ENCODE results near the gene ECEL1.
A peak's percentile ranks its signal among the peaks of the same experiment; 100 is the strongest.
"Not testable (repeated sequence)": the region's sequence is repeated elsewhere in the genome, so short reads cannot be mapped to it uniquely, and the experiment has no call there.

ECEL1 gene

DNA sequence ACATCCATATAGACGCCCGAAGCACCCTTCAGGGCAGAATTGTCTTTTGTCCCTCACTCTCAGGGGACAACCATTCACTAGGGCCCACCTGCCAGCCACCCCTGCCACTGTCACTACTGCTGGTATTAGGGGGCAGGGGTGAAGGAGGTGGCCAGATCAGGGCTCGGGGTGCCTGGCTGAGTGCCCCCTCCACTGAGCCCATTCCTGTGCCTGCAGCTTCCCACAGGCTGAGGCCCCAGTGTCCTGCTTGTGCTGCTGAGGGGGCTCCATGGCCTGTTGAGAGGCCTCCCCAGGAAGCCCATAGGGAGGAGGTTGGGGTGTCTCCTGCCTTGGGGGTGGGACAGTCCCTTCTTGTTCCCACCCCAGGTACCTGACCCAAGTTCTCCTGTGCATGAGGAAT, 36.0 kb downstream of the ECEL1 start:
- intact Hi-C loops (cut with DNase I) = not testable (repeated sequence)
- DNase-seq = peak in 2 of 42 donors; percentile 2 to 10

DNA sequence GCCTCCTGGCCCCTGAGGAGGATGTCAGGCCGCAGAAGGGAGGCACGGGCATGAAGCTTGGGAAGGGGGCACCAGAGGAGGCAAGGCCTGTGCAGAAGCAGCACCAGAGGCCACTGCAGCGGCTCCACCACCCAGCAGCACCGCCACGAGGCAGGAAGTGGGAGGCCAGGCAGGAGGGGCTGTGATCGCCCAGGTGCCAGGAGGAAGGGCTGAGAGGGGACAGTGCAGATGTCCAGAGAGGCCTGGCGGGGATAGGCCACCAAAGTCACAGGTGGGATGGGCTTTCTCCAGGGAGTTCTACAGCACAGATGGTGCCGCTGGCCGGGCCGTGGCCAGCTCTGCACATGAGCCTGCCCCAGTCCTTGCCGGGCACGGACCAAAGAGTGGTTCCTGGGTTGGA, 37.7 kb downstream of the ECEL1 start:
- DNase-seq = peak in 4 of 42 donors; percentile 5 to 22 (median 14)
- intact Hi-C loops (cut with DNase I) = no loop called here

DNA sequence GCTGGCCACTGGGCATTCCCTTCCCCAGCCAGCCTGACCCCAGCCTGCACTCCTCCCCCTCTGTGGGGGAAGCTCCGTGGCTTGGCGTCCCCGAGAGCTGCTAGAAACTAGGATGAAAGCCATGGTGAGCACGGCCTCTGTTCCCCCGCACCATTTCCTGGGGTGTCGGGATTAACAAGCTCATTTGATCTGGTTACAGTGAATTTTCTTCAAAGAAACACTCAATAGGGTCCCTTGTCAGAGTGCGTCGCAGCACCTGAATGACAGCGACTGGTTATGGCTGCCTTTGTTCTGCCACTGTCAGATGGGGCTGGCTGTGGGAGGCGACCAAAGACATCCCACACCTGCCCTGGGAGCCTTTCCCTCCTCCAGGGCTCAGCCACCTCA, 39.3 kb downstream of the ECEL1 start:
- intact Hi-C loops (cut with DNase I) = no loop called here
- peak in 14 of 42 donors; percentile 5 to 50 (median 32) for DNase-seq

DNA sequence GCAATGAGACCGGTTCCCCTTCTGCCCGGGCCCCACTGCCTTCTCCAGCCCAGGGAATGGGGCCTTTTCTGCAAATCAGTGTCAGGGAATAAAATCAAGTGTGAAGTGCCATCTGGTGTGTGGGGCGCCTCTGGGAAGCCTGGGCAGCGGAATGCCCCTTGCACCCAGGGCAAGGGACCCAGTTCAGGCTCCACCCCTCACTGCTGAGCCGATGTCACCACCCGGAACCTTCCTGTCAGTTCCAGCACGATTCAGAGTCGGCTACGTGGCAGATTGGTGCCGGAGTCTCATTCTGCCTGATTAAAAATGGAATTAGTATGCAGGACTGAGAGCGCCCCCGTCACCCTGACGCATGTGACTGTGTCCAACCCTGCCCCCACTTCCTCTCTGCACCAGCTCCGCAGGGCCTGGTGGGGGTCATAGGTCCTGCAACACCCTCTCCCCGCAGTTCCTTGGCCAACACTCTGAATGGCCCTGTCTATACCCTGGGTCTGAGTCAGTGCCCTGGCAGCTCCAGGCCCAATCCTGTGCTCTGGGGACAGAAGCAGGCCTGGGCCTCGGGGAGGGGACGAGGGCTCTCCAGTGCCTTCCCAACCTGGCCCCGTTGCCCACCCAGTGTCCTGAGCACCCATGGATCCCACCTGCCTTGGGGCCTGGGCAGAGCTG, 39.9 kb downstream of the ECEL1 start:
- DNase-seq = peak in 32 of 42 donors; percentile 21 to 76 (median 49)
- intact Hi-C loops (cut with DNase I) = loop anchor here (2.0 kb wide), 1 partner anchor 71 kb away; no protein-coding TSS in a partner anchor

DNA sequence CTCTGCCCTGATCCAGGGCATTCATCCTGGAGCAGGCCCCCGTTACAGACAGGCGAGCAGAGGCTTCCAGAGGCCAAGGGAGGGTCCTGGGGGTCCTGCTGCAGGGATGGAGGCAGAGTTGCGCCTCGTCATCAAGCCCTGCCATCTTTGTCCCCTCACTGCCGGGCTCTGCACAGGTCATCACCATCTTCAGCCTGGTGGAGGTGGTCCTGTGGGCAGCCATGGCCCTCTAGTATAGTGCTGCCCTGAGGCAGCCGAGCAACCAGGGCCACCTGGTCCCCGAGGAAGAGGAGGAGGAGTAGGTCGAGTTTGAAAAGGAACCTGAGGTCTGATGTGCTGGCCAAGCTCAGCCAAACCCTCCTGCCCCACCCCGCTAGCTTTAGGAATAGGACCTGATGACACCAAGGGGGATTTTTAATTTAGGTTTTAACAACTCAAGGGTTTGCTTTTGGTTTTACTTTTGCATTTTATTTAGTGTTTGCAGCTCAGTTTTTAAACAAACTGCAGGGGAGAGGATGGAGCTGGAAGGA, 40.5 kb downstream of the ECEL1 start:
- intact Hi-C loops (cut with DNase I) = loop anchor here (2.0 kb wide), 1 partner anchor 72 kb away; no protein-coding TSS in a partner anchor
- peak in 1 of 42 donors; percentile 34 for DNase-seq

DNA sequence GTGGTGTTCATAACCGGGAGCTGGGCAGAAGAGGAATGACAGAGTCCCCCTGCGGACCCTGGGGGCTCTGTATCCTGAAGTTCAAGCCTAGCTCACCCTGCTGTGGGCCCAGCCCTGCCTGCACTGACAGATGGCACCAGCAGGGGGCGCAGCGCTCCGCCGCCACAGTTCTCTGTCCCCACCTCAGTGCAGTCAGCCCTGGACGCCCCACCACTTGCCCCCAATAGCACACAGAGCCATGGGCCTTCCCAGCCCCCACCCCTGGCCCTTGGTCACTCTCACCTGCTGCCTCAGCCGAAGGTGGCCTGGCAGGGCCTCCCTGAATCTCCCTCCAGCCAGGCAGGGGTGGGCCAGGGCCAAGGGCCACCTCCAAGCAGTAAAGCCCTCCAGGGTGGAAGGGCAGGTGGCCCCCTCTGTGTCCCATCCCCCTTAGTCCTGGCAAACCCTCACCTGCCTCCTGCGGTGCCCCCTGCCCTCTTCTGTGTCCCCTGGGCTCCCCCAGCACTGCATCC, 41.3 kb downstream of the ECEL1 start:
- intact Hi-C loops (cut with DNase I) = loop anchor here (2.0 kb wide), 1 partner anchor 72 kb away; no protein-coding TSS in a partner anchor
- peak in 1 of 42 donors; percentile 27 for DNase-seq

DNA sequence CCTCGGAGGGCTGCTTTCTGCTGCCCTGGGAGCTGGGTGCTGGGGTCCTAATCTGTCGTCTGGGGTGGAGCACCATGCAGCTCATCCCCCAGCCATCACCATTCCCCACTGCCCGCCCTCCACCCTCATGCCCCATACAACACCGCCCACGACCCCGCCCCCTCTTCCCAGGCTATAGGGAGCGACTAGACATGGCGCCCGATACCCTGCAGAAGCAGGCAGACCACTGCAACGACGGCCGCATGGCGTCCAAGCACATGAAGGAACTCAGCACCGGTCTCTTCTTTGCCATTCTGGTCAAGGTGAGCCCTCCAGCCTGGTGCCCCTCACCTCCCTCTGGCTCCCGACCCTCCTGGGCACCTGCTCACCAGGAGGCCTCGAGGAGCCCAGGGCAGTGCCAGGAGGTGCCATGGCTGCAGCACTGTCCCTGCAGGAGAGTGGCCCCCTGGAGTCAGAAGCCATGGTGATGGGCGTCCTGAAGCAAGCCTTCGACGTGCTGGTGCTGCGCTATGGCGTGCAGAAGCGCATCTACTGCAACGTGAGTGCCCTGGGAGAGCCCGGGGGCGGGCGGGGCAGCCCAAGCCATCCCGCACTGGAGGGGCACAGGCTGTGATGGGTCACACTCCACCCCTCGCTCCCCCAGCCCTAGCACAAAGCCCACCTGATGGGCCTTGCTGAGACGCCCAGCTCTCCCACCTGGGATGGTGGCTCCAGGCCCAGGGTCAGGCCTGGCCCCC, 42.3 kb downstream of the ECEL1 start:
- intact Hi-C loops (cut with DNase I) = not testable (repeated sequence)
- DNase-seq = peak in 1 of 42 donors; percentile 32

DNA sequence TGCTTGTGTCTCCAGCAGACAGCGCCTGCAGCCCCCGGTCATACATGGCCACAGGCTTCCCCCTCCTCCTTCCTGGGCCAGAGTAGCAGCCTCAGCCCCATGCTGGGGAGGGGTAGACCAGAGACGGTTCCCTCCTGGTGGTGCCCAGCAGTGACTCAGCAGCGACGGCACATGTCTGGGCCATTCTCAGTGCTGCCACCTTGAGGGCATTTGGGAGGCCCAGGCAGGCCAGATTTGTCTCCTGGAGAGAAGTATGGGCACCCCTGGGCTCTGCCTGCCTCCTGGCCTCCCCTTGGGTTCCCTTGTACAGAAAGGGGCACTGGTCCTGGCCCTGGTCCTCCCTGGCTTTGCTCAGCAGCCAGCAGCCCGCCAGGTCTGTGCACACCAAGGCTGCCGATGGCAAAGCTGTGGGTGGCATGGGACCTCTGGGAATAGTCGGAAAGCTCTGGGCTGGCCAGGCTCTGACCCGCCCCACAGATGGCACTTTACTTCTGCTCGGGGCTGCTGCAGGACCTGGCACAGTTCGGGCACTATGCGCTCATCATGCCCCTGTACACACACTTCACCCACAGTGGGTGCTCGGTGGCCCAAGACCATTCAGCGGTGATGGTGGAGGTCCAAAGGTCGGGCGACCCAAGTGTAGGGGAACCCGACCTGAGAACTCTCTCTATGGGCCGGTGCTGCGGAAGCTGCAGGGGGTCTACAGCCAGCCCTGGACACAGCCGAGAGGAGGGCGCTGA, 43.1 kb downstream of the ECEL1 start:
- intact Hi-C loops (cut with DNase I) = no loop called here

DNA sequence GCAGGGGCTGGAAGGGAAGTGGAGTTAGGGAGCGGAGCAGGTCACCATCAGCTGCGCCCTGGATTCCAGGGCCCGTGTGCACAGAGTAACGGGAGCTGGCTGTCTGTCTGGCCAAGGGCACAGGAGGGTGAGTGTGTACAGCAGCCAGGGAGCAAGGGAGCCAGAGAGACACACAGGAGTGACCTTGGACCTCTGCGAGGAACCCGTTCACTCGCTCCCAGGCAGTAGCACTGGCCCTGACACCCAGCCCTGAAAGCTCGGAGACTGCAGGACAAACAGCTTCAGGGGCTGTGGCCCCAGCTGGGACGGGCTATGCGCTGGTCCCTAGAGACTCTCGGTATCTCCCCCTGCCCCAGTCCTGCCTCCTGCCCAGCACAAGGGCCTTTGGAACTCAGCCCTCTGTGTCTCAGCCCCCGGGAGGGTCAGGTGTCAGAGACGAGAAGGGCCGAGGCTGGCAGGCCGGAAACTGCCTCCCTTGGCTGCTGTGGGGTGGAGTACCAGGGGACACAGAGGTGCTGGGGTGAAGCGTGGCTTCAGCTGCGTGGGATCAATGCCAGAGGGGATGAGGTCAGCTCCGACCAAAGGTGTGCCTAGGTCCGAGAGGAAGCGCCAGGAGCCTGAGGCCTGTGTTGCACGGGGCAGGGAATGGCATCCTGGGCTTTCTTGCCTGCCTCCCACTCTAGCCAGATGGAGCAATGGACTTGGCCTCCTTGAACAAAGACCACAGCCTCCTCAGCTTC, 43.8 kb downstream of the ECEL1 start:
- intact Hi-C loops (cut with DNase I); DNase-seq: not testable (repeated sequence)

More for the DNA sequence above, 43.1 kb downstream of the ECEL1 start:
- peak in 36 of 42 donors; percentile 16 to 70 (median 47) for DNase-seq

DNA sequence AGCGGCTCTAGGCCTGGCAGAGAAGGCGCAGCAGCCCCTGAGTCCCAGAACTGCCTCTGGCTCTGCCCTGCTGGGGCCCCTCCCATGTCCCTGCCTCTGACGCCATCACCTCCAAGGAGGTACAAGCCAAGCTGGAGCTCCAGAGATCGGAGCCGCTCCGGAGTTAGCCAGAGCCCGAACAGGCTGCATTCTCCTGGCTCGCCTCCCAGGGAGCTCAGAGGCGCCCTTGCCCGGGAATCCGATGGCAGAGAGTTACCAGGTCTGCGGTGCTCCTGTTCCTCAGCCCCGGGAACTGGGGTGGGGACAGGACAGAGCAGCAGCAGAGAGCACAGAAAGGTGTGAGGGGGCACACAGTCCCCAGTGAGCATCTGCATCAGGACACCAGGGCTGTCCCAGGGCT, 44.6 kb downstream of the ECEL1 start:
- DNase-seq; intact Hi-C loops (cut with DNase I): not testable (repeated sequence)

DNA sequence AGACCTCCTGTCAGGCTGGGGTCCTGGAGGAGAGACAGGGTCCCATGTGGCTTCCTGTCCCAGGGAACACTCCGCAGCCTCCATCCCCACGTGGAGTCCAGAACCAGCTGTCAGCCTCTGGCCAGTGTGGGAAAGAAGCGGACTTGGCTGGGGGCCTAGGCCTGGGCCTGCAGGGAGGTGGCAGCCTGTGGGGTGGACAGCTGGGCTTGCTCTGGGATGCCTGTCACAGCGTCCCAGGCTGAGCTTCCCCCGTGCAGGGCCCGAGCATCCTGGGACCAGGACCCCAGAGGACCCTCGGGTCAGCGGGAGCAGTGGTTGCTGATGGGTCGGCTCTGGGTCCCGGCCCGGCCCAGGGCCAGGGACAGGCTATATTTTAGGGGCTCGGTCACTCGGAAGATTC, 45.2 kb downstream of the ECEL1 start:
- intact Hi-C loops (cut with DNase I); DNase-seq: not testable (repeated sequence)

DNA sequence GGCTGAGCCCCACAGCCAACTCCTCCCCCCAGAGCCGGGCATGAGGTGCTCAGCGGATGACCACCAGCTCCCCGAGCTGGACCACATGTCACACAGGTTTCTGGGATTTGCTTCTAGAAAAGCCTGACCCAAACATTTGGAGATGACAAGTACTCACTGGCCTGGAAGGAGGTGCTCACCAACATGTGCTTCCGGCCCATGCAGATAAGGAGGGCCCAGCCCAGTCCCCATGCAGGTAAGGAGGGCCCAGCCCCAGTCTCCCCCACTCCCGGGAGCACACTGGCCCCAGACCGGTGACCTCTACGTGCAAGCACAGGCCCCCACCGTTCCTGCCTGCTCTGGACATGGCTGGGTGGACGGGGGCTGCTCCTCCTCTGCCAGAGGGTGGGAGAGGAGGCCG, 45.7 kb downstream of the ECEL1 start:
- DNase-seq; intact Hi-C loops (cut with DNase I): not testable (repeated sequence)

DNA sequence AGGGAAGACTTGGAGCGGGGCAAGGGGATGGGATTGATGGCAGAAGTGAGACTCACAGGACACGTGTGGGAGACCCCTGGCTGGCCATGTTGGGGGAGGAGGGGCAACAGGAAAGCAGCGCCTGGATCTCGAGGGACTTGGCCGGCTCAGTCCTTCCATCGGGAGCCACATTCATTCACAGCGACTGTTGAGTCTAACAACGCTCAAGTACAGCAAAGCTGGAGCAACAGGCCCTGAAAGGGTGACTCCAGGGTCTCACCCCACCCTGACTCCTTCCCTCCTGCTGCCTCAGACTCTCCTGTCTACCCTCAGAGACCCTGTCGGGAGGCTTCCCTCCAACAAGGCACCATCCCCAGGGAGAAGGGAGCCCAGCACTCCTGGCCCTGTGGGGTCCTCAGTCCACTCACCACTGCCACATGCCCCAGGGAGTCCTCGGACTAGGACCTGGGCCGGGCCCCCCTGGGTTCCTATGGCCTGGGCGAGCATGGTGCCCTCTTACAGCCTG, 46.4 kb downstream of the ECEL1 start:
- intact Hi-C loops (cut with DNase I) = no loop called here
- no peak for DNase-seq

DNA sequence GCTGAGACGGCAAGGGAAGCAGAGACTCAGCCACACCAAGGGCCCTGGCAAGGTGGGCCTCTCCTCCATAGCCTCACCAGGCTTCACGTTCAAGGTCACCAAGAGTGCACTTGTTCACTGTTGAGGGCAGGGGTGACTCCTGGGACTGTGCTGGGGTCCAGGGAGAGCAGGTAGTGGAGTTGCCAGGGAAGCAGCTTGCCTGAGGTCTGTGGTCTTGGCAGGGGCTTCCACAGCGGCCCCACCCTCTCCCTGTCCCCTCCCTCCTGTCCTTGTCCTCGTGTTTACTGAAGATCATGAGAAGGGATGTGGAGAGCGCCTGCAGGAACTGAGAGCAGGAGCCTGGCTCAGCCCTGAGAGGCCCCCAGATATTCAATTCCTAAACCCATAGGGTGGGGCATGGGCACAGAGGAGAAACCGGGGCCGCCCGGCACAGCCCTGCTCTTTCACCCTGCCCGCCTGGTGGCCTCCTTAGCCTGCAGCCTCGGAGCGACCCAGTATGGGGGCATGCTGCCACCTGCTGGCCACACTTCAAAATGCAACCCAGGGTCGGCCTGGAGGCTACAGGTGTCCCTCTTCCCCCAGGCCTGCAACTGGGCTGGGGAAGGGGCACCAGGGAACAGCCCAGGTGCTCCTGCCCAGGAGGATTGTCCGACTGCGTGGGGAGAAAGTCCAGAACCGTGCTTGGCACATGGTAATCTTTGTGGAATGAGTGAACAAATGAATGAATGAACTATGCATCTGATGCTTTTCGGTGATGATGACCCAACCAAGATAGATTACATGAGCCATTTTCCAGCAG, 47.2 kb downstream of the ECEL1 start:
- DNase-seq = peak; percentile 56 to 95 (median 89)
- intact Hi-C loops (cut with DNase I) = not testable (repeated sequence)

DNA sequence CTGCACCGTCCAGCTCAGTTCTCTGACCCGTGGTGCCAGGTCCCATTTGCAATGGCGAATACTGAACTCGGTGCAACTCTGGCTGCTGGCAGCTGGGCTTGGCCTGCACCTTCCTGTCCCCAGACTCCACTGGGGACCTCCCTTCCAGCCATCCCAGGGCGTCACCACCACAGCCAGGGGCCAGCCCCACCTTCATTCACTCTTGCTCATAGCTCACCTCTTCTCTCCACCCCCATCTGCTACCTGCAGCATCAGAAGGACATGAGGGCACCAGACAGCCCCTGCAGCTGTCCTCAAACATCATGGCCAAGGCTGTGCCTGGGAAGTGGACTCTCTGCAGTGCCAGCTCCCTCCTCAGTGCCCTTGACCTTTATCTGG, 47.9 kb downstream of the ECEL1 start:
- intact Hi-C loops (cut with DNase I) = loop anchor here (5.0 to 10.0 kb wide), 2 partner anchors 105 to 532 kb away; no protein-coding TSS in a partner anchor
- no peak for DNase-seq

DNA sequence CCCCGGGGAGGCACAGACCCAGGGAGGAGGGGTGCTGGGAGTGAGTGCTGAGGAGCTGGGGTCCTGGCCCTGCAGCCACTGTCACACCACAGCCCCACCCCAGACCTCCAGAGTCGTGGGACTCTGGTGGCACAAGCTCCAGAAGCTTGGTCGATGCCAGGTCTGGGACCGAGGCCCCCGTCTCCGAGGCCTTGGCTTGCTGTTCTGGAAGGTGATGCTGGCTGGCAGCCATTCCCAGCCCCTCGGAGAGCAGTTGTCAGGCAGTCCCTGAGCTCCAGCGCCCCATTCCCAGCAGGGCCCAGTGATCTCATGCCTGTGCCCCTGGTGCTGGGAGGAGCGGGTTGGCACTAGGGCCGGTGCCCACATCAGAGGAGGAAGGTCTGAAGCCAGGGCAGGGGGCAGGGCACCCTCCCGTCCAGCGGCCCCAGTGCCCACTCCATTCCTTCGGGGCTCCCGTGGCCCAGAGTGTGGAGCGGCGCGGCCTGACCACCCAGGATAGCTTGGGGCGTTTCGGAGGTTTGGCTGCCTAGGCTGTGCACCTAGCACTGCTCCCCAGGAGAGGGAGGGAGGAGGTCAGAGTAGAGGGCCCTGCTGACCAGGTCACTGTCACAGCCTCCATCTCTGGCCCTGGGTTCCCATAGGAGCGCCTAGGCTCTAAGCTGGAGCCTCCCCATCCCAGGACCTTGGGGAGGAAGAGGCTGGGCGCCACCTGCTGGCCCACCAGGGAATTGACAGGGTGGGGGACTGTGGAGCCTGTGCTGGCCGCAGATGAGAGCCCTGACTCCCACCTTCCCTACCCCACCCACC, 48.5 kb downstream of the ECEL1 start:
- intact Hi-C loops (cut with DNase I) = loop anchor here (5.0 to 10.0 kb wide), 2 partner anchors 104 to 532 kb away; no protein-coding TSS in a partner anchor

More for the DNA sequence above, 48.5 kb downstream of the ECEL1 start:
- DNase-seq = peak in 29 of 42 donors; percentile 16 to 75 (median 50)

All from head of caudate nucleus (tissue), 42 donors.